OCI-LY3 (cell line): ENCODE results near the gene ZNF70.

Experiments
- EZH2phosphoT487 ChIP-seq: fragments of 200-600 bp; shearing (Covaris generic); IDR thresholded peaks from 2 replicates; pipeline ENCODE4 v1.6.1; 2018; ENCODE audit warnings: antibody characterized with exemption, mixed run types, low read depth
- TF ChIP-seq, protein P1 (sequence below): fragments of 200-600, 300-600 bp; sonication (generic); IDR thresholded peaks from 2 replicates; pipeline ENCODE4 v1.5.1; 2014; ENCODE audit warnings: antibody characterized with exemption, low read length, low read depth

DNA sequence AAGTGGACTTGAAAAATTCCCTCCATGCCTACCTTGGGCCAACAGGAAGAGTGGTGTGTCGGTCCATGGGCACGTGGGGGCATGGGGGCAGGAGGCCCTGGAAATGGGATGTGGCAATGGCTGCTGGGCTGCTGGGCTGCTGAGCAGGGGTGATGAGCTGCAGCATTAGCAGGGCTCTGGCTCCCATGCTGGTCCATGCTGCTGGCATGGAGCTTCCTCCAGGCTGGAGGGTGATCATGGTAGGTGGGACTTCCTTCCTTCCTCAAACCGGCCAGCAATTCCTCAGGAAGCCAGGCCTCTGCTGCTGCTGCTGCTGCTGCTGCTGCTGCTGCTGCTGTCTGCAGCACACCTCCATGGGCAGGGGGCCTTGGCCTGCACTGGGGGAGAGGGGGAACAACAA is 55.8 kb downstream of the ZNF70 start:
- TF ChIP-seq, protein P1, sequence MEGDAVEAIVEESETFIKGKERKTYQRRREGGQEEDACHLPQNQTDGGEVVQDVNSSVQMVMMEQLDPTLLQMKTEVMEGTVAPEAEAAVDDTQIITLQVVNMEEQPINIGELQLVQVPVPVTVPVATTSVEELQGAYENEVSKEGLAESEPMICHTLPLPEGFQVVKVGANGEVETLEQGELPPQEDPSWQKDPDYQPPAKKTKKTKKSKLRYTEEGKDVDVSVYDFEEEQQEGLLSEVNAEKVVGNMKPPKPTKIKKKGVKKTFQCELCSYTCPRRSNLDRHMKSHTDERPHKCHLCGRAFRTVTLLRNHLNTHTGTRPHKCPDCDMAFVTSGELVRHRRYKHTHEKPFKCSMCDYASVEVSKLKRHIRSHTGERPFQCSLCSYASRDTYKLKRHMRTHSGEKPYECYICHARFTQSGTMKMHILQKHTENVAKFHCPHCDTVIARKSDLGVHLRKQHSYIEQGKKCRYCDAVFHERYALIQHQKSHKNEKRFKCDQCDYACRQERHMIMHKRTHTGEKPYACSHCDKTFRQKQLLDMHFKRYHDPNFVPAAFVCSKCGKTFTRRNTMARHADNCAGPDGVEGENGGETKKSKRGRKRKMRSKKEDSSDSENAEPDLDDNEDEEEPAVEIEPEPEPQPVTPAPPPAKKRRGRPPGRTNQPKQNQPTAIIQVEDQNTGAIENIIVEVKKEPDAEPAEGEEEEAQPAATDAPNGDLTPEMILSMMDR = no peak
- no peak for TF ChIP-seq EZH2phosphoT487
